ENCODE results near the gene SV2B.

DNA sequence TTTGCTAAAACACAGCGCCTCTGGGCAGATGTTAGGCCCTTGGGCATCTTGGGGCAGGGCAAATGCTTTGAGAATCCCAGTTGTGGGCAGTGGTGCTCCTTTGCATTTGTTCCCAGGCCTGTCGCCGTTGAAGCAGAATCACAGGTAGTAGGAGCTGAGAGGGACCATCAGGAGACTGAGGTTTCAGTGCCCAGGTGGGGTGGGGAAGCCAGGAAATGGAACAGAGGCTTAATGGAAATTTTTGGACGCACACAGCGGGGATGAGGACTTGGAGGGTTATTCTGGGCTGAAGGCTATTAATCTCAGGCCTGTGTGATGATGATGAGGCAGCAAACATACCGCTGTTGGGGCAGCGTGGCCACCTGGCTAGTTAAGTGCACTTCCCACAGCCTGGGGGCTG is 99.5 kb downstream of the SV2B start:
- TF ChIP-seq, protein P1, sequence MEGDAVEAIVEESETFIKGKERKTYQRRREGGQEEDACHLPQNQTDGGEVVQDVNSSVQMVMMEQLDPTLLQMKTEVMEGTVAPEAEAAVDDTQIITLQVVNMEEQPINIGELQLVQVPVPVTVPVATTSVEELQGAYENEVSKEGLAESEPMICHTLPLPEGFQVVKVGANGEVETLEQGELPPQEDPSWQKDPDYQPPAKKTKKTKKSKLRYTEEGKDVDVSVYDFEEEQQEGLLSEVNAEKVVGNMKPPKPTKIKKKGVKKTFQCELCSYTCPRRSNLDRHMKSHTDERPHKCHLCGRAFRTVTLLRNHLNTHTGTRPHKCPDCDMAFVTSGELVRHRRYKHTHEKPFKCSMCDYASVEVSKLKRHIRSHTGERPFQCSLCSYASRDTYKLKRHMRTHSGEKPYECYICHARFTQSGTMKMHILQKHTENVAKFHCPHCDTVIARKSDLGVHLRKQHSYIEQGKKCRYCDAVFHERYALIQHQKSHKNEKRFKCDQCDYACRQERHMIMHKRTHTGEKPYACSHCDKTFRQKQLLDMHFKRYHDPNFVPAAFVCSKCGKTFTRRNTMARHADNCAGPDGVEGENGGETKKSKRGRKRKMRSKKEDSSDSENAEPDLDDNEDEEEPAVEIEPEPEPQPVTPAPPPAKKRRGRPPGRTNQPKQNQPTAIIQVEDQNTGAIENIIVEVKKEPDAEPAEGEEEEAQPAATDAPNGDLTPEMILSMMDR (IDR thresholded peaks at IDR 0.05) = no peak
- TF ChIP-seq EZH2 (IDR thresholded peaks at IDR 0.05; ENCODE audit: borderline replicate concordance, insufficient read depth, low read depth, low read length, poor library complexity, severe bottlenecking) = no peak

Measured in B cell (primary cell).